Caco-2 (cell line): ENCODE data around the gene RUNX2. TPM values are rescaled to one million over a fixed set of nuclear protein-coding genes. Genes with fewer than 3 reads are reported as not detected.

Source experiments
- BruUV-seq: library from RNA; stranded (reverse); fragments of 400-500 nt; replicated peaks from 2 replicates; lab custom pipeline; 2021; lab: Mats Ljungman, UMichigan
- CTCF ChIA-PET: fragments of 300-600 bp; sonication (Branson Sonifier 250); formaldehyde crosslinking; loops from one replicate; lab custom pipeline; 2022; ENCODE audit warnings: antibody characterized with exemption; lab: Charles Lee
- POLR2A ChIA-PET: fragments of 300-600 bp; sonication (Branson Sonifier 250); formaldehyde crosslinking; loops from one replicate; lab custom pipeline; 2022; ENCODE audit warnings: antibody characterized with exemption; lab: Charles Lee
- DNase-seq, 2 experiments: peaks; one replicate each; pipeline versions ENCODE4 v3.0.0 to v3.0.0-alpha.2; 2020 to 2022
- H3K27me3 ChIP-seq: replicated peaks from 2 replicates; pipeline ENCODE4 v1.6.0; 2011; ENCODE audit warnings: low read length; ENCODE audit not compliant: control insufficient read depth, insufficient read depth
- H3K36me3 ChIP-seq: 2 replicates; pipeline ENCODE4 v1.5.1; 2011; ENCODE audit warnings: low read length; ENCODE audit not compliant: control insufficient read depth, insufficient read depth
- H3K4me1 ChIP-seq: fragments of 250-450 bp; sonication (Bioruptor Pico); 2 replicates; pipeline ENCODE4 v1.5.1; 2020; ENCODE audit warnings: mild to moderate bottlenecking
- H3K4me3 ChIP-seq: 2 replicates; pipeline ENCODE4 v1.5.1; 2011; ENCODE audit warnings: low read depth, mild to moderate bottlenecking, control low read depth, low read length
- H3K9me3 ChIP-seq: fragments of 250-450 bp; sonication (Bioruptor Pico); 2 replicates; pipeline ENCODE4 v1.5.1; 2020; ENCODE audit warnings: mild to moderate bottlenecking, moderate library complexity
- H3K27ac Mint-ChIP-seq: one replicate; pipeline ENCODE4 v1.8.0; 2022; ENCODE audit warnings: mixed read lengths; ENCODE audit not compliant: unreplicated experiment
- H3K27me3 Mint-ChIP-seq: one replicate; pipeline ENCODE4 v1.8.0; 2022; ENCODE audit warnings: mixed read lengths; ENCODE audit not compliant: insufficient read depth, unreplicated experiment
- H3K36me3 Mint-ChIP-seq: one replicate; pipeline ENCODE4 v1.8.0; 2022; ENCODE audit warnings: mild to moderate bottlenecking, mixed read lengths; ENCODE audit not compliant: insufficient read depth, unreplicated experiment
- H3K4me1 Mint-ChIP-seq: one replicate; pipeline ENCODE4 v1.8.0; 2022; ENCODE audit warnings: low read depth, mixed read lengths; ENCODE audit not compliant: unreplicated experiment
- H3K4me3 Mint-ChIP-seq: one replicate; pipeline ENCODE4 v1.8.0; 2022; ENCODE audit warnings: mild to moderate bottlenecking, moderate library complexity, mixed read lengths; ENCODE audit not compliant: unreplicated experiment
- H3K9me3 Mint-ChIP-seq: one replicate; pipeline ENCODE4 v1.8.0; 2022; ENCODE audit warnings: mixed read lengths; ENCODE audit not compliant: unreplicated experiment
- intact Hi-C: fragments of 100-400 bp; cut with micrococcal nuclease; formaldehyde crosslinking; loops from one replicate; pipeline ENCODE4 v1.10.0; 2022; ENCODE audit not compliant: unreplicated experiment
- total RNA-seq: library from RNA; stranded (reverse); gene quantifications from 2 replicates; pipeline ENCODE4 v1.2.3, GENCODE V29; 2022
- TF ChIP-seq, protein P1 (sequence below), 2 experiments: fragments of 200-600 bp in 1 of 2; IDR thresholded peaks; 1 replicate in 1 of 2; 2 replicates in 1 of 2; pipeline versions ENCODE4 v1.5.1 to v1.8.0; 2011 to 2022; ENCODE audit warnings: antibody characterized with exemption in 1 of 2, control low read depth in 1 of 2, inconsistent platforms in 1 of 2, low read depth in 1 of 2, low read length in 1 of 2, mild to moderate bottlenecking in 1 of 2, moderate library complexity in 1 of 2; ENCODE audit not compliant: insufficient read depth in 1 of 2, severe bottlenecking in 1 of 2, unreplicated experiment in 1 of 2

The RUNX2 gene
- total RNA-seq, 1 experiment from 2014 or later, result not detected

DNA sequence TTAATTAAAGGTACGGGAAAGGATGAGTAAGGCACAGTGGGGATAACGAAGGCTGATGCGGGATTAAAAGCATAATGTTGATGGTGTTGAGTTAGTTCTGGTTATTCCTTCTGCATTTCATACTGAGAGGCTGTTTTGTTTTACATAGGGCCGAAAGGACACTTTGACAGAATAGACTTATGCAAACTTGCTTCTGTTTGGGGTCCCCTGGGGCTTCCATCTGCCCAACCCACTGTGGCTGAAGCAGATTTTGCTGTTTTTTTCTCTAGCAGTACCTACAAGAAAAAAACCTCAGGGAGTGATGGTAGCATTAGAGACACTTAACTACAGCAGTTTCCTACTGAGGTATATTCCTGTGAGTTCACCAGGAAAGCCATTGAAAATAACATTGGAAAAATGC is 185.7 kb downstream of the RUNX2 start:
- CTCF ChIA-PET, result no interaction called here
- Mint-ChIP-seq H3K4me3 (no peak overlapping the region), H3K27ac (no peak overlapping the region), H3K9me3 (no peaks in the 10 kb centered on the region), H3K4me1 (no peaks in the 10 kb centered on the region), H3K36me3 (no peaks in the 10 kb centered on the region), H3K27me3 (no peaks in the 10 kb centered on the region)
- Histone ChIP-seq H3K4me3 (no peak overlapping the region), H3K9me3 (no peaks in the 10 kb centered on the region), H3K27me3 (no peaks in the 10 kb centered on the region), H3K4me1 (no peaks in the 10 kb centered on the region; the same call in 1 of the 2 replicates), H3K36me3 (no peaks in the 10 kb centered on the region)
- TF ChIP-seq, protein P1, sequence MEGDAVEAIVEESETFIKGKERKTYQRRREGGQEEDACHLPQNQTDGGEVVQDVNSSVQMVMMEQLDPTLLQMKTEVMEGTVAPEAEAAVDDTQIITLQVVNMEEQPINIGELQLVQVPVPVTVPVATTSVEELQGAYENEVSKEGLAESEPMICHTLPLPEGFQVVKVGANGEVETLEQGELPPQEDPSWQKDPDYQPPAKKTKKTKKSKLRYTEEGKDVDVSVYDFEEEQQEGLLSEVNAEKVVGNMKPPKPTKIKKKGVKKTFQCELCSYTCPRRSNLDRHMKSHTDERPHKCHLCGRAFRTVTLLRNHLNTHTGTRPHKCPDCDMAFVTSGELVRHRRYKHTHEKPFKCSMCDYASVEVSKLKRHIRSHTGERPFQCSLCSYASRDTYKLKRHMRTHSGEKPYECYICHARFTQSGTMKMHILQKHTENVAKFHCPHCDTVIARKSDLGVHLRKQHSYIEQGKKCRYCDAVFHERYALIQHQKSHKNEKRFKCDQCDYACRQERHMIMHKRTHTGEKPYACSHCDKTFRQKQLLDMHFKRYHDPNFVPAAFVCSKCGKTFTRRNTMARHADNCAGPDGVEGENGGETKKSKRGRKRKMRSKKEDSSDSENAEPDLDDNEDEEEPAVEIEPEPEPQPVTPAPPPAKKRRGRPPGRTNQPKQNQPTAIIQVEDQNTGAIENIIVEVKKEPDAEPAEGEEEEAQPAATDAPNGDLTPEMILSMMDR (IDR thresholded peaks at IDR 0.05; ENCODE audit: insufficient read depth in 1 of 2, low read depth in 1 of 2, low read length in 1 of 2, severe bottlenecking in 1 of 2, unreplicated experiment in 1 of 2), result no peak
- DNase-seq, result no peak
- no TSS peak for BruUV-seq
- POLR2A ChIA-PET, result no interaction called here
- intact Hi-C loops, result no loop called here

DNA sequence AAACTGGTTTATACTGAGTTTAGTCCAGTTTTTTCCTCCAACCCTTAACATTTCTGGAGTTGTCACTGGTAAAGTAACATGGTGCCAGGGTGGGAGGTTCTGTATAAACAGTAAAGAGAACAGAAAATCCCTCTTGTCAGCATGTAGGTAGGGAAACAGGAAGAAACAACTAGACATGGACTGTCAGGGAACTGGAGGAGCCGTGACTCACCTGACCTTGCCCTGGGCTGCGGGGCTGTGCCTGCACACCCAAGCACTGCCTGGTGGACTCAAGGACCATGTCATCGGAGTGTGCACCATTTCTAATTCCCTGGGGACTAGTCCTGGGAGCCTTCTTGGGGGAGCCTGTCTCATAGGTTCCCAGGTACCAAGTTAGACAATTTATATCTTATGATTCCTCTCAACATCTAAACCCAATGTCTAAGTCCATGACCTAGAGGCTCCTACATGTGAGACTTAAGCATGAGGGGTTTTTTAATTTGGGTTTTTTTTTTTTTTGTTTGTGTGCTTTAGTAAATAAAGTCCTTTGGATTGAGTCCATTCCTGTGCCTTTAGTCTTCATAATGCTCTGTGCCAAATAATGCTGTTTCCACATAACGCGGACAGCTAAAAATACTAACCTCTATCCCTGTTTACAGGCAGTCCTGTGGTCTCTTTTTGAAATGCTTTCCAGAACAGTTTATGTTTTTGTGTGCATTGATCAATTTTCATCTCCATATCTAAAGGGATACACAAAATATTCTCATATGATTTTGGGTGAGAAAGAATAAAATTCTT is 186.5 kb downstream of the RUNX2 start:
- no TSS peak for BruUV-seq
- POLR2A ChIA-PET, result no interaction called here
- H3K4me1 ChIP-seq, result no peaks in the 10 kb centered on the region; the same call in 1 of the 2 replicates
- Mint-ChIP-seq H3K36me3 (no peaks in the 10 kb centered on the region), H3K27me3 (no peaks in the 10 kb centered on the region), H3K9me3 (no peaks in the 10 kb centered on the region), H3K27ac (no peak overlapping the region), H3K4me1 (no peaks in the 10 kb centered on the region), H3K4me3 (no peak overlapping the region)
- TF ChIP-seq, protein P1 (IDR thresholded peaks at IDR 0.05; ENCODE audit: insufficient read depth in 1 of 2, low read depth in 1 of 2, low read length in 1 of 2, severe bottlenecking in 1 of 2, unreplicated experiment in 1 of 2), result no peak
- CTCF ChIA-PET, result no interaction called here
- H3K9me3 ChIP-seq, result no peaks in the 10 kb centered on the region
- intact Hi-C loops, result no loop called here
- H3K36me3 ChIP-seq, result no peaks in the 10 kb centered on the region
- DNase-seq, result no peak
- no peaks in the 10 kb centered on the region for H3K27me3 ChIP-seq
- H3K4me3 ChIP-seq, result no peak overlapping the region

DNA sequence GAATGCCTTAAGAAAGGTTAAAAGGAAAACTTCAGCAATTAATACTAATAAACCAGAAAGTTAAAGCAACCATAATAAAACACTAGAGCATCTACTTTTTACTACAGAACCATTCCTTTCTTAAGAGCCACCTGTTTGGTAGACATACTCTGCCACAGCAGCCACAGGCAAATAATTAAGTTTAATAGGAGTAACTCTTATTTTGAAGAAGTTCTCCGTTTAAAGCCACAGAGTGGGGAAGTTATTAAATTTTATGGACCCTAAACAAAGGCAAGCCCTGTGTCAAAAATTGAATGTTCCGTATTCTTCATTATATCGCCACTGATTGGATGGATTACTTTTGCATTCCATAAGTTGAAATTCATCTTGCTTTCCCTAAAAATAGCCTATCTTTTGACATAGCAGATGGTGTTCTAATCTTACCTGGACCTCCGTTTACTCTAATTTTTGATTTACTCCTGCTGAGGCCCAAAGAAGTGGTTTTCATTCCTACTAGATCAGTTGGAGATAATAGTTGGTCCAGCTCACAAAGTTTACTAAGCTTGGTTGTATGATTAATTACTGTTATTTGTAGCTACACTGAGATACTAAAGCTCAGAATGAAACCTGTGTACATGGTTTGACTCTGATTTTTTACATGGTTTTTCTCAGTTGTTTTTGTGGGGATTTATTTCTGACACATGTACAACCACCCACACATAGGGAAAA is 190.0 kb downstream of the RUNX2 start:
- Mint-ChIP-seq H3K36me3 (no peaks in the 10 kb centered on the region), H3K27me3 (no peaks in the 10 kb centered on the region), H3K4me3 (no peak overlapping the region), H3K4me1 (peaks cover 18% of the 10 kb centered on the region), H3K27ac (no peak overlapping the region), H3K9me3 (no peaks in the 10 kb centered on the region)
- no TSS peak for BruUV-seq
- TF ChIP-seq, protein P1 (IDR thresholded peaks at IDR 0.05; ENCODE audit: insufficient read depth in 1 of 2, low read depth in 1 of 2, low read length in 1 of 2, severe bottlenecking in 1 of 2, unreplicated experiment in 1 of 2), result no peak
- Histone ChIP-seq H3K27me3 (no peaks in the 10 kb centered on the region), H3K9me3 (no peaks in the 10 kb centered on the region), H3K4me1 (peaks cover 12% of the 10 kb centered on the region; the same call in 1 of the 2 replicates), H3K4me3 (no peak overlapping the region), H3K36me3 (no peaks in the 10 kb centered on the region)
- CTCF ChIA-PET, result no interaction called here
- intact Hi-C loops, result no loop called here
- POLR2A ChIA-PET, result no interaction called here
- no peak for DNase-seq
